Measurements from ENCODE around the gene TMEM205.
"Not testable (repeated sequence)": the region's sequence is repeated elsewhere in the genome, so short reads cannot be mapped to it uniquely, and the experiment has no call there.

Gene TMEM205

DNA sequence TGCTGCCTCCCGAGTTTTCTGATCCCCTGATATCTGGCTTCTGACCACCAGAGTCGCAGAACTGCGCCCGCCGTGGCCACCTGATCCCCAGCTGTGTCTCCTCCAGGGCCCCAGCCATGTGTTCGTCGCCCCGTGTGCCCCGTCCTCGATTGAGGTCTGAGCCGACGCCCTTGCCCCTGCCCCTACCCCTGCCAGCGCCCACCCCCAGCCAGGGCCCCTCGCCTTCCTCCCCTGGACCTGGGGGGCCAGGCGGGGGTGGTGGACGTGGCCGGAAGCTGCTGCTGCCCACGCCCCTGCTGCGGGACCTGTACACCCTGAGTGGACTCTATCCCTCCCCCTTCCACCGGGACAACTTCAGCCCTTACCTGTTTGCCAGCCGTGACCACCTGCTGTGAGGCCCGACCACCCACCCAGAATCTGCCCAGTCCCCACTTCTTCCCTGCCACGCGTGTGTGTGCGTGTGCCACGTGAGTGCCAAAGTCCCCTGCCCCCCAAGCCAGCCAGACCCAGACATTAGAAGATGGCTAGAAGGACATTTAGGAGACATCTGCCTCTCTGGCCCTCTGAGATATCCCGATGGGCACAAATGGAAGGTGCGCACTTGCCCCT, 18.3 kb upstream of the TMEM205 start:
- DNase-seq (ENCODE audit: low read depth in 1 of 2, low spot score in 1 of 2), result no peak
- in situ Hi-C loops (cut with HindIII; ENCODE audit: low pct_unique_long_range_greater_than_20kb, low sequenced_read_pairs), result no loop called here
- TF ChIP-seq JUND (IDR thresholded peaks at IDR 0.05; ENCODE audit: low read depth), result no peak

DNA sequence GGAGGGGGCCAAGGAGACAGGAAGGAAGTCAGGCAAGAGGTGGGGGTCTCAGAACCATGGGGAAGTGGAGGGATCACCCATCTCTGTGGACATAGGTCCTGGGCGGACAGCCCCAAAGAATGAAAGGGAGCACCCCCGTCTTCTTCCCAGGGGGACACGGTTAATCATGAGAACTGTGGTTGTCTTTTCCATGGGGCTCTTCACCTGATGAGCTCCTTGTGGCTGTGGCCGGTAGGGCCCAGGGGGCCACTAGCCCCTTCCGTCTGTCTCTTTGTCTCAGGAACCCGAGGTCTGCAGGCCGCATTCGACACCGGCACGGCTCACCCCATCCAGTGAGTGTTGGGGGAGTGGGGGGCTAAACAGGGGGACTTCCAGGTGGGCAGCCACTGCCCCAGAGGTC, 17.8 kb upstream of the TMEM205 start:
- DNase-seq (ENCODE audit: low read depth in 1 of 2, low spot score in 1 of 2), result no peak
- in situ Hi-C loops (cut with HindIII; ENCODE audit: low pct_unique_long_range_greater_than_20kb, low sequenced_read_pairs), result no loop called here
- no peak for TF ChIP-seq JUND (IDR thresholded peaks at IDR 0.05; ENCODE audit: low read depth)

DNA sequence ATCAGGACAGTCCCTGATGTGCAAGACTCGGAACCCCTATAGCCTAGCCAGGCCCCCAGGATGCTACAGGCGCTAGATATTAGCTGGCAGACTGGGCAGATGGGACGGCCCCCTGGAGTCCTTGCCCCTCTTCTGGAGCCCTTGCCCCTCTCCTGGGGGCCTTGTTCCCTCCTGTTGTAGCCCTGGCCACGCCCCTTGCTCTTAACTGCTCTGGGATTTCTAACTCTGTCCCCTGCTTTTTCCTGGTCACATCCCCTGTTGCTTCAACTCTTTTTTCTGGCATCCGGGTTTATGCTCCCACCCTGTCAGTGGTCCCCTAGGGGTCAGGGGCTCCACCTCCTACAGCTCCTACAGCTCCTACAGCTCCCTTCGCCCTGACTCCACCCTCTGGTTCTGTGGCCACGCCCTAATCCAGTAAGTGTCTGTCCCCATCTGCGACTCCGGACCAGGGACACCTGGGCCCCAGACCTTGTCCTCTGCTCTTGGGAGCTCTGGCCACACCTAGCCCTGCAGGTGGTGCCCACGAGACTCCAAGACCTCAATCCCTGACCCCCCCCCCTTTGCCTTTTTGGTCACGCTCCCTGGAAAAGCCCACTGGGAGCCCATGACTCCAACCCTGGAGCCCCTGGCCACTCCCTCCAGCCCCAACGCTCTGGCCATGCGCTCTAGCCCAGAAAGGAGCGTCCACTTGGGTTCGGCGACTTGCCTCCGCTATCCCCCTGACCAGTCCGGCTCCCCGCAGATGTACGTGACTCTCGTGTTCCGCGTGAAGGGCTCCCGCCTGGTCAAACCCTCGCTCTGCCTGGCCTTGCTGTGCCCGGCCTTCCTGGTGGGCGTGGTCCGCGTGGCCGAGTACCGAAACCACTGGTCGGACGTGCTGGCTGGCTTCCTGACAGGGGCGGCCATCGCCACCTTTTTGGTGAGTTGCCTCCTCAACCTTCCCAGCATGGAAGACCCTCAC, 16.0 kb upstream of the TMEM205 start:
- in situ Hi-C loops (cut with HindIII; ENCODE audit: low pct_unique_long_range_greater_than_20kb, low sequenced_read_pairs), result no loop called here
- DNase-seq (ENCODE audit: low read depth in 1 of 2, low spot score in 1 of 2), result no peak
- no peak for TF ChIP-seq JUND (IDR thresholded peaks at IDR 0.05; ENCODE audit: low read depth)

DNA sequence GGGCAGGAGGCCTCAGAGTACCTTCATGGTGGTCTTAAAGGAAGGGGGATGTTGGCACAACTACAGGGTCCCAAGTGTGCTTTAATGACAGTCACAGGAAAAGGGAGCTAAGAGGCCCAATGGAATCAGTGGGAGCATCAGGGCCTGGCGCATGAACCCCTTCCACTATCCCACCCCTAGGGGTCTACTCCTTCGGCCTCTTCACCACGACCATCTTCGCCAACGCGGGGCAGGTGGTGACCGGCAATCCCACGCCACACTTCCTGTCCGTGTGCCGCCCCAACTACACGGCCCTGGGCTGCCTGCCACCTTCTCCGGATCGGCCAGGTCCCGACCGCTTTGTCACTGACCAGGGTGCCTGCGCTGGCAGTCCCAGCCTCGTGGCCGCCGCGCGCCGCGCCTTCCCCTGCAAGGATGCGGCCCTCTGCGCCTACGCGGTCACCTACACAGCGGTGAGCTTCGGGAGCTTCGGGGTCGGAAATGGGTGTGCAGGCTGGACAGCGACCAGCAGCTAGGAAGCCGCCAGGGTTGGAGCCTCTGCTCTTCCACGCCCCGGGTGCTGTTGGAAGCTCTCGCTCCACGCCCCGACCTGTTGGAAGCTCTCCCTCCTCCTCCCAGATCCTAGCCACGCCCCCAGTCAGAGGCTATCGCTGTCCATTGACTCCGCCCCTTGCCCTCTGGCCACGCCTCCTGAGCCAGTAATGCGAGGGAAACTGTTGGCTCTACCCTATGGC, 15.1 kb upstream of the TMEM205 start:
- in situ Hi-C loops (cut with HindIII; ENCODE audit: low pct_unique_long_range_greater_than_20kb, low sequenced_read_pairs), result no loop called here
- DNase-seq (ENCODE audit: low read depth in 1 of 2, low spot score in 1 of 2), result no peak
- TF ChIP-seq JUND (IDR thresholded peaks at IDR 0.05; ENCODE audit: low read depth), result no peak

DNA sequence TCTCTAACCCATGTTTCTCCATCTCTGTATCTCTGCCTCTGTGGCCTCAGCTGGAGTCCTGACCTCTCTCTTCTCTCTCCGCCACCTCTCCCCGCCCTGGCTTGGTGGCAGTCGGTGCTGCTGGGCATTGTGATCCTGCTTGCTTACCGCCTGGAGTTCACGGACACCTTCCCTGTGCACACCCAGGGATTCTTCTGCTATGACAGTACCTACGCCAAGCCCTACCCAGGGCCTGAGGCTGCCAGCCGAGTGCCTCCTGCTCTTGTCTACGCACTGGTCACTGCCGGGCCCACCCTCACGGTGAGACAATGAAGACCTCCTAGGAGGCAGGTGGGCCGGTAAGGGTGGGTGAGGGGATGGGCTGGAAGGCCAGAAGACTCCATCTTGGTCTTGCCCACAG, 13.4 kb upstream of the TMEM205 start:
- DNase-seq (ENCODE audit: low read depth in 1 of 2, low spot score in 1 of 2), result no peak
- no peak for TF ChIP-seq JUND (IDR thresholded peaks at IDR 0.05; ENCODE audit: low read depth)
- in situ Hi-C loops (cut with HindIII; ENCODE audit: low pct_unique_long_range_greater_than_20kb, low sequenced_read_pairs), result no loop called here

DNA sequence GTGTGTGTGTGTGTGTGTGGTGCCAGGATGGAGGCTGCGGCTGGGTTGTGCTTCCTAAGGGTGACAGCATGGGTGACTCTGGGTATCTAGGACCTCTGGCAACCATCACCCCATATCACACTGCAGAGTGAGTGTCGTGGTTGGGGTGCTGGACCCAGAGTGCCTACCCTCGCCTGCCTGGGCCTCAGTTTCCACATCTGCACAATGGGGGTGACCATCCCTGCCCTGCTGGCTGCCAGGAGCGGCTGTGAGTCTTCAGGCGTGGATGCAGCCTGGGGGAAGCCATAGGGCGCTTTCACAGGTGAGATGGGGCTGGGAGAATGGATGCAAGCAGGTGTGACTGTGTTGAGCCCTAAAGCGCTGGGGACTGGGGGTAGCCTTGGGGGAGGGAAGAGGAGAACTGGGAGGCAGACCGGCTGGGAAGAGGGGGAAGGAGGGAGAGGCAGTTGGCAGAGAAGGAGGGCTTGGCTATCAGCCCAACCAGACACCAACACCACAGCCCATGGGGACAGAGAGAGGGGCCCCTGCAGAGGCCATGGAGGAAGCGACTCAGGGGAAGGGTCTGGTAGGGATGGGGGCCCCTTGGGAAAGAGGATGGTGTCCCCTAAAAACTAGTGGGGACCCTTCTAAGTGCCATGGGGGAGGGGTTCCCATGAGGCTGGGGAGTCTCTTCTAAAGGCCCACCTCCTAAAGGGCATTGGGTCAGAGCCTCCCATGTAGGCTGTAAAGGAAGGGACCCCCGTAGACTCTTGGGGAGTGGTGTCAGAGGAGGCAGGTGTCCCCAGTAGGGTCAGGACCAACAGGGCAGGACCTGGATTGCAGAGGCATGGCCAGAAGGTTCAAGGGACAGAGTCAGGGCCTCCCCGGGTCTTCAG, 10.8 kb upstream of the TMEM205 start:
- in situ Hi-C loops (cut with HindIII; ENCODE audit: low pct_unique_long_range_greater_than_20kb, low sequenced_read_pairs), result no loop called here
- TF ChIP-seq JUND (IDR thresholded peaks at IDR 0.05; ENCODE audit: low read depth), result no peak
- no peak for DNase-seq (ENCODE audit: low read depth in 1 of 2, low spot score in 1 of 2)

DNA sequence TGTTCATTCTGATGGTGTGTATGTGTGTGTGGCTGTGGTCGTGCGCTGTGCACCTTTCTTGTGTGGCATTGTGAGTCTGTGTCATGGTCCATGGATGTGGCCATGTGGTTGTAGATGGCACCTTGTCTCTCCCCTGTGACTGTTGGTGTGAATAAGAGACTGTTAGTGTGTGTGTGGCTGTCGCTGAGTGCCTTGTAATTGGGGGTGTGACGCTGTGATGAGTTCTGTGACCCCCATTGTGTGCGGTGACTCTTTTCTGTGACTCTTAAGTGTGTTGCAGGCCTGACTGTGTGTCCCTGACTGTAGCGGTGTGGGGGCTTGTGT, 10.0 kb upstream of the TMEM205 start:
- in situ Hi-C loops (cut with HindIII; ENCODE audit: low pct_unique_long_range_greater_than_20kb, low sequenced_read_pairs), result no loop called here
- no peak for DNase-seq (ENCODE audit: low read depth in 1 of 2, low spot score in 1 of 2)
- TF ChIP-seq JUND (IDR thresholded peaks at IDR 0.05; ENCODE audit: low read depth), result no peak

DNA sequence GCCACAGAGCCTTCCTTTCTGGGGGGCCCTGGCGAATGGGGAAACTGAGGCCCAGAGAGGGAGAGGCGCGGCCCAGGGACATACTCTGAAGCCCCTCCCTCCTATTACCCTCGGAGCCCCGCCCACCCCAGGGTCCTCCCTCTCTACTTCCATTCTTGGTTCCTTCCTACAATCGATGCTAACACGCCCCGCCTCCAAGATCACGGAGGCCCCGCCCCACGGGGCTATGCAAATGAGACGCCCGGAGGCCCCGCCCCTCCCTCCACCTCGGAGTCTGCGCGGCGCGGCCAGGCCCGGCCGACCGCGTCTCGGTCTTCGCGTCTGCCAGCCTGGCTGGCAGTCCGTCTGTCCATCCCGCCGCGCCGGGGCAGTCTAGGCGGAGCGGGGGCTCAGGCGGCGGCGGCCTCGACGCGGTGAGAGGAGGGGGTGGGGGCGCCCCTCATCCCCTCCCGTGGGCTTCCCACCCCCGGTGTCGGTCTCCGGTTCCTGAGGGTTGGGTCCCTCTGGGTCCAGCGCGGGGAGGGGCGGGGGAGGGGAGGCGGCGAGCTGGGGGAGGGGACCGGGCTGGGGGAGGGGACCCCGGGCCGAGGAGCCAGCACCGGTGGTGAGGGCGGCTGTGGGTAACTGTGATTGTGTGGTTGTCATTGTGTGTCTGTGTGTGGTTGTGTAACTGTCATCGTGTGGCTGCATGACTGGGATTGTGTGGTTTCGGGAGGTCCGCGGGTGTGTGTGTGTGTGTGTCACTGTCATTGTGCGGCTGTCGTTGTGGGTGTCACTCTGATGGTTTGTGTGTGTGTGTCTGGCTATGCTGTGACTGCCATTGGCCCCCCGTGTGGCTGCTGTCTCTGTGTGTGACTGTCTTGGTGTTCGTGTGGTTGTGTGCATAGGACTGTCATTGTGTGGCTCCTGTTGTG, 9.3 kb upstream of the TMEM205 start, which contains the start of gene PLPPR2:
PLPPR2 (plus strand) TSS at position 273 of the 914 bp plus-strand sequence. CDS start 2,242 bp downstream, outside the sequence.
- in situ Hi-C loops (cut with HindIII; ENCODE audit: low pct_unique_long_range_greater_than_20kb, low sequenced_read_pairs), result no loop called here
- TF ChIP-seq JUND (IDR thresholded peaks at IDR 0.05; ENCODE audit: low read depth), result no peak
- peak; percentile 86 to 93 for DNase-seq (ENCODE audit: low read depth in 1 of 2, low spot score in 1 of 2)

DNA sequence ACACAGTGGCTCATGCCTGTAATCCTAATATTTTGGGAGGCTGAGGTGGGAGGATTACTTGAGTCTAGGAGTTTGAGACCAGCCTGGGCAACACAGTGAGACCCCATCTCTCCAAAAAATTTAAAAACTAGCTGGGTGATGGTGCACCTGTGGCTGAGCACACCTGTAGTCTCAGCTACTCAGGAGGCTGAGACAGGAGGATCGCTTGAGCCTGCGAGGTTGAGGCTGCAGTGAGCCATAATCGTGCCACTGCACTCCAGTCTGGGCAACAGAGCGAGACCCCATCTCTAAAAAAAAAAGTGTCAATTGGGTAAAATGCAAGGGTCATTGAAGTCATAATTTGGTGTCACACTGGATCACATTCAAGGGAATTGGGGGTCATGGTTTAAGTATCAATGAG, 8.0 kb upstream of the TMEM205 start:
- in situ Hi-C loops (cut with HindIII; ENCODE audit: low pct_unique_long_range_greater_than_20kb, low sequenced_read_pairs); DNase-seq (ENCODE audit: low read depth in 1 of 2, low spot score in 1 of 2): not testable (repeated sequence)

DNA sequence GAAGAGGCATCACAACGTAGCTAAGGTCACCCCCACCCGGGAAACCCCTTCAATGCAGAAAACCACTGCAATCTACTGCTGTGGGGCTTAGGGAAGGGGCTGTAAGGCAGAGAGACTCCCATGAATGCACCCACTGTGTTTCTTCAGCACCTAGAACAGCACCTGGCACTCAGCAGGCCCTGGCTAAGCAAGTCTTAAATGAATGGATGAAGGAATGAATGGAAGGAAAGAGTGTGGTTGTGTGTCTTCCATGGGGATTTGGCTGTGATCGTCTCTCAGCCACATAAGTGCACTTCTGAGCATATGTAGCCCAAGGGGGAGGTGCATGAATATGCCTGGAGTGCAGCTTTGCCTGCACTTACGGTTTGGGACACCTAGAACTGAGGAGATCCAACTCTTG, 3.1 kb upstream of the TMEM205 start:
- in situ Hi-C loops (cut with HindIII; ENCODE audit: low pct_unique_long_range_greater_than_20kb, low sequenced_read_pairs), result no loop called here
- no peak for TF ChIP-seq JUND (IDR thresholded peaks at IDR 0.05; ENCODE audit: low read depth)
- DNase-seq (ENCODE audit: low read depth in 1 of 2, low spot score in 1 of 2), result no peak

DNA sequence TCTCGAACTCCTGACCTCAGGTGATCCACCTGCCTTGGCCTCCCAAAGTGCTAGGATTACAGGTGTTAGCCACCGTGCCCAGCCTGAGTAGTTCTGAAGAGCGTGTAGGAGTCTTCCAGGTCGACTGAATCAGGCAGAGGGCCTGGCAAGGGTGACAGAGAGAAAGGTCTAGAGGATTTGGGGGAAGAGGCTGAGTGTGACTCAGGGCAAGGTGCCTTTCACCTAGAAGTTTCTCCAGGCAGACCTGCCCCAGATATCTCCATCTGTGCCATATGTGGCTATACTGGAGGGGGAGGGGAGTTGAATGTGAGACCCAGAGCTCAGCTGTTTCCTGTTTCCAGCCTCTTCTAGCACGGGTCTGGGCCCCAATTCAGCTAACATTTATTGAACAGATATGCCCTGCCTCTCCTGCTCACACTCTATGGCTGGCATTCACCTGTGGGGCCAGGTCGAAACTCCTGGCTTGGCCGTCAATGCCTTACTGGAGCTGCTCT, 1.5 kb upstream of the TMEM205 start:
- in situ Hi-C loops (cut with HindIII; ENCODE audit: low pct_unique_long_range_greater_than_20kb, low sequenced_read_pairs), result no loop called here
- no peak for DNase-seq (ENCODE audit: low read depth in 1 of 2, low spot score in 1 of 2)
- no peak for TF ChIP-seq JUND (IDR thresholded peaks at IDR 0.05; ENCODE audit: low read depth)

Data from T47D (cell line).